HG02798 (cell line): ENCODE results near the gene CYP2W1.

Source experiments
- ATAC-seq: cut with Tn5 transposase; IDR thresholded peaks from one replicate; pipeline ENCODE4 v1.9.1; 2021; ENCODE audit warnings: mild to moderate bottlenecking; ENCODE audit not compliant: unreplicated experiment, poor library complexity

Gene CYP2W1

GRCh38 chr7:963236-964078, 19.5 kb upstream of the CYP2W1 start:
- no peak for ATAC-seq

GRCh38 chr7:964401-965231, 18.4 kb upstream of the CYP2W1 start:
- ATAC-seq: no peak

DNA sequence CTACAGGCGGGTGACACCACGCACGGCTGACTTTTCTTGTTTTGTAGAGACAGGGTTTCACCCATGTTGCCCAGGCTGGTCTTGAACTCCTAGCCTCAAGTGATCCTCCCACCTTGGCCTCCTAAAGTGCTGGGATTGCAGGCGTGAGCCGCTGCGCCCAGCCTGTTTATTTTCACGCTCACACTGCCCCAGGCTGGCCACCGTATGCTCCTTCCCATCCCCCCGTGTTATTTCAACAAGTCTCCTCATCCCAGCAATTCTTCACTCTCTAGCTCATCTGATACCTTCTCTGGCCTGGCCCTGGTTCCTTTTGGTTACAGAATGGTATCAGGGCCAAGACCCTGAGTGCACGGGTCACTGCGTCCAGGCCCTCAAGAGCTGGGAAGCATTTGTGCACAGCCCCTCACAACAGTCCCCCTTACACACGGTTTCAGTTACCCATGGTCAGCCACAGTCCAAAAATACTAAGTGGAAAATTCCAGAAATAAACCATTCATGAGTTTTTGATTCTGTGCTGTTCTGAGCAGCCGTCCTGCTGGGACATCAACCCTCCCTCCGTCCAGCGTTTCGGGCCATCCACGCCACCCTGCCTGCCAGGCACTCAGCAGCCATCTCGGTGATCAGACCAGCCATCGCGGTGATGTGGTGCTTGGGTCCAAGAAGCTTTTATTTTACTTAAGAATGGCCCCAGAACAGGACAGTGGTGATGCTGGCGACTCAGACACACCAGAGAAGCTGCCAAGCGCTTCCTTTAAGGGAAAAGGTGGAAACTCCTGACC, 16.5 kb upstream of the CYP2W1 start:
- ATAC-seq: no peak

DNA sequence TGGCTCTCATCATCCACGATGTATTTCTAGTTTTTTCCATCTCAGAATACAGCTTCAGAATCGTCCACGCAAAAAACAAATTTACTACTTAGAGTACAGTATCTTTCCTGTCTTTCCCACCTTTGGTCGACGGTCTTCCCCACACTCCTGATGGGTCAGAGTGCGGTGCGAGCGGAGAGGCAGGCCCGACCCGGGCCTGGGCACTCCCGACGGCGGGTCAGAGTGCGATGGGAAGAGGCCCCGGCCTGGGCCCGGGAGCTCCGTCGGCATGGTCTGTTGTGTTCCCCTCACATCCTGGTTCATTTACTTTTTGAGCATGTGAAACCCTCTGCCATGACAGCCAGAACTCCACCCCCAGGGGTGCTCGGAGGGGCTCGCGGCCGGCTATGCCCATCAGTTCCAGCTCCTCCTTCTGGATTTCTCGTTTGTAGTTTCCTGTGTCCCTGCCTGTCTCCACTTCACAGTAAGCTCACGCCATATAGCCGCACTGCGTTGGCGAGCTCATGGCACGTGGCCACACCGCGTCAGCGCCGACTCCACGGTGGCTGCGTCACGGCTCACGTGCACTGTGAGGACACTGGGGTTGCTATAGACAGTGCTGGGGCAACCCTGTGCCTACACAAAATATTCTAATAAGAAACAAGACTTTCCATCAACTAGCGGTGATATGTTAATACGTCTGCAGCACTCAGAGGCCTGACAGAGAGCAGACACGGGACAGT, 15.5 kb upstream of the CYP2W1 start:
- no peak for ATAC-seq

- ATAC-seq: no peak
Observed at GRCh38 chr7:968205-969105, 14.5 kb upstream of the CYP2W1 start.

DNA sequence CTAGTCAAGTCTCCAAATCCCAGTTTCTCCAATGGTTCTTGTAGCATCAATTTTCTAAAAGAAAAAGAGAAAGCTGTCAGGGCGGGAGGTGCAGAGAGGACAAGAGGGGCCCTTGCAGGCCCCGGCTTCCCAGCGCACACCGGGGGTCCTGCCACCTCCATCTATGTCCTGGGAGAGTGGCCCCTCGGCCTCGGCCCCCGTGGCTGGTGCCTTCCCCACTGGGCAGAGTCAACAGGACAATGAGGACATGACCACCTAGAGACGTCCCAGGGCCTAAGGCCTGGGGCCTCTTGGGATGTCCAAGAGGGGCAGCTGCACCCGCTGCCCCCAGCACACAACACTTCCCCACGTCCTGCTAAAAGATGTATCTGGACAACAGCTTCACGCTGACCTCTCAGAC, 13.6 kb upstream of the CYP2W1 start:
- no peak for ATAC-seq

- ATAC-seq: no peak
Observed at GRCh38 chr7:970744-971143, 12.2 kb upstream of the CYP2W1 start.

- ATAC-seq: no peak
Observed at GRCh38 chr7:972110-972509, 10.9 kb upstream of the CYP2W1 start.

DNA sequence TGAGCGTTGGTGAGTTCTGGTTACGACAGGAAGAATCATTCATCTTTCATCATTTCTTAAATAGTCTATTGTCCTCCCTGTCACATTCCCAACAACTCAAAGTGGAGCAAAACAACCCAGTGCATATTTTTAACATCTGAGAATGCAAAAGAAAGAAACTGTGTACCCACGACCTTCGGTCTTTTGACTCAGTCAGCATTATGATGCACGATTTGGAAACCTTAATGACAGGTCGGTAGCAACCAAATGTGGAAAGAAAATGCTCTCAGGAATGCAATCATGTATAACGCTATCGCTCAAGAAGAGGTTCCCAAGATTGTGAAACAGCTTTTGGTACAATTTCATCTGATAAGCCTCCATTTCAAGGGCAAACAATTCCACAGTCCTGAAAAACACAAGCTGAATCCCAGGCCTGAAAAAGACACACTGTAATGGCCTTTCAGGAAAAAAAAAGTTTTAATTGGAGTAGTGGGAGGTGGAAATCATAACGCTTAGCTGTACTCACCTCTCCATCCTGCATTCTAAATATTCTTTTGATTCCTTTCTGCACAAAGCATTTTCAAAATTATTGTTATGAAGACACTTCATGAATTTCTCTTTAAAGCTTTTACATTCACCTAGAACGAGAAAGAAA, 10.2 kb upstream of the CYP2W1 start:
- ATAC-seq: no peak

GRCh38 chr7:973312-973711, 9.7 kb upstream of the CYP2W1 start:
- no peak for ATAC-seq

GRCh38 chr7:974172-974571, 8.8 kb upstream of the CYP2W1 start:
- no peak for ATAC-seq

DNA sequence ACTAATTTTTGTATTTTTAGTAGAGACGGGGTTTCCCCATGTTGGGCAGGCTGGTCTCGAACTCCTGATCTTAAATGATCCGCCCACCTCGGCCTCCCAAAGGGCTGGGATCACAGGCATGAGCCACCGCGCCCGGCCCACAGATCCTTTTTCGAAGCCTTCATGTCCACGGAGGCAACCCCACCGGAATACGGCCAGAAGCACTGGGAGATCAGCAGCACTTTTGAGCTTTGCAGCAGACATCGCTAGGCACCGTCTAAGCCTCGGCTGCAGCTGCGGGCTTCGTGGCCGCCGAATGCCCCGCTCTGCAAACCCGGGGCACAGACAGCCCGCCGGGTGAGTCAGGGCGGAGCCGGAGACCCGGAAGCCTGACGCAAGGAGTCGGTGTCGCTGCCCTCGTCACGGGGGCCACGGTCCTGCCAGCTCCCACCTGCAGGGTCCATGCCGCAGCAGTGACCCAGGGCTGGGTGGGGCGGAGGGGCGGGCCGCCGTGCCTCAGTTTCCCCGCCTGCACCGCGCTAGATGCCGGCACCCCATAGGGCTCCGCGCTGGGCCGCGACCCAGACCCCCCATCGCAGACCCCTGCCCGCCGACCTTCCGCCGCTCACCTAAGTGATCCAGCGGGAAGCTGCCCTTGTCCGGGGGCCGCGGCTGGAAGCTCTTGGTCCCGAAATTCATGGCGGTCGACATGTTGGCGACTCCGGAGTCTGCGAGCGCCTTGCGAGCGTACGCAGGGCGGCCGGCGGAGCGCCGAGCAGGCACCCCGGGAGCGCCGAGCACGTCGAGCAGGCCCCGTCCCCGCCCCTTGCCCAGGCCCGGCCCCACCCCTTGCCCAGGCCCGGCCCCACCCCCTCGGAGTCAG, 7.9 kb upstream of the CYP2W1 start, which contains the start of gene COX19:
Gene COX19, minus strand, starts transcription at position 730 of the 862 bp plus-strand sequence. Its CDS starts 40 bp downstream, at position 690.
- peak; percentile 73 for ATAC-seq

- no peak for ATAC-seq
Observed at GRCh38 chr7:975702-976473, 7.1 kb upstream of the CYP2W1 start.

GRCh38 chr7:976901-977325, 6.1 kb upstream of the CYP2W1 start:
- ATAC-seq: no peak

- ATAC-seq: peak; percentile 37
Observed at GRCh38 chr7:977326-978048, 5.5 kb upstream of the CYP2W1 start.

DNA sequence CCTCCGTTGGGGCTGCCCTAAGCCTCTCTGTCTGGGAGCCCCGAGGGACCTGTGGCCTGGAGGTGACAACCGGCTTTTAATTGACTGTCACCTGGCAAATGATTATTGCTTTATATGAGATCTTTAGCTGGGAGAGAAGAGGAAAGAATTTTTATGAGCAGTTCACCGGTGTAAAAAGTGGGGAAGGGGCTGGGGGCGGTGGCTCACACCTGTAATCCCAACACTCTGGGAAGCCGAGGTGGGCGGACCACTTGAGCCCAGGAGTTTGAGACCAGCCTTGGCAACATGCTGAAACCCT, 5.0 kb upstream of the CYP2W1 start:
- ATAC-seq: no peak
